Suppressor macrophage treated with lipopolysaccharide for 1 hour (primary cell): ENCODE measurements around the gene IQCH.

Experiments
- DNase-seq, 3 donors: peaks; one replicate each; pipeline ENCODE4 v3.0.0-alpha.2; 2020 to 2022

IQCH gene

DNA sequence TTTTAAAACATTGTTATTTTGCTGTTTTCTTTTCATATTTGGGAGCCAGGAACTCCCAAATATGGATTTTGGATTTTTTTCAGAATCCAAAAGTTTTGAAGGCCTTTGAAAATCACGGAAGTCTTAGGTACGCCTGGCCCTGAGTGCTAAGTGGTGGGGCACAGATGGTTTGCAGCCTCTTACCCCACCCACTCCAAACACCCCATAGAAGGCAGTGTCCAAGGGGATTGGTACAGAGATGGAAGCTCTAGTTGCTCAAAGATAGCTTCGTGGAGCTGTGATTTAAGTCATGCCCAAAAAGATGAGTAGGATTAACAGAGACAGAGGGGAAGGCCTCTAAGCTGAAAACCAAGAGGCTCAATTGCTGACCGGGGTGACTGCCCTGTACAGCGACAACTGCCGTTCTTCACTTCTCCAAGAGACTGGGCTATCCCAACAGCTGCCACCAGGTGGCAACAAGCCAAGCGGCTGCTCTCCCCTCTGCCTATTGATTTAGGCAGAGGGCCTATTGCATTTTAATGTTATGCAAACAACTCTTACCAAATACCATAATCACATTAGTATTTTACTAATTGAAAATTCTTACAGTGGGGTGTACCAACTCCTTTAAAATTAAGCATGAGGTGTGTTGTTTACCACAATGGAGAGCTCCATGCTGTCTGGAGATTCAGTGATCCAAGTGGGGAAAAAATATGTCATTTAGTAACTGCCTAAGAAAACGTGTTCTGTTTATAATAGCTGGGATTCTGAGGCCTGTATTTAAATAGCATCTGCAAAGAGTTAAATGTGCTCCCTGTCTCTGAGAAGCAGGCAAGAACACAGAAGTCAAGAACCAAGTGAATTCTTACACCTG lies 202.3 kb downstream of the IQCH start:
- peak; percentile 84 to 92 (median 92) for DNase-seq

DNA sequence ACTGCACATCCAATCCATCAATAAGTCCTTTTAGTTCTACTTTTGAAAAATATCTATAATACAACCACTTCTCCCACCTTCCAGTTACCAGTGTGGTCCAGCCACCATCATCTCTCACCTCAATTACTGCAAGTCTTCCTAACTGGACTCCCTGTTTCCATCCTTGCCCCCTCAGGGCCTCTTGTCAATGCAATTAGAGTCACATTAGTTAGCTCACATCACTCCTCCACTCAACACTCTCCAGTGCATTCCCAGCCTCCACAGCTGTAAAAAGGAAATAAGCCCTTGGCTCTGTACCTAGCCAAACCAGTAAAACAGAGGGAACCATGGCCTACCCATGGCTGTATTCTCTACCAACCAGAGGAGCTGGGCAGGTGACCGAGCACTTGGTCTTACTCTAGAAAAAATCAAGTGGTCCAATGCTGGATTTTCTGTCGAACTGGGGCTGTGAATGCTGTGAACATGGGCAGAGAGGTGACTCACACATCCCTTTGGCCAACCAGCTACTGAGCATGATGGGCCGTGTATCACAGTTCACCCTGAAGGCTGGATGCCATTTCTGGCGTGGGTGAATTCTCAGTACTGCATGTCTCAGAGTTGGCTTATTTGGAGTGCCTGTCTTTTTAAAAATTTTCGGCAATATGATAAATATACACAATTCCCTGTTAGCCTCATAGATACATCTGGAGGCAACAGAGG lies 203.9 kb downstream of the IQCH start:
- no peak for DNase-seq

DNA sequence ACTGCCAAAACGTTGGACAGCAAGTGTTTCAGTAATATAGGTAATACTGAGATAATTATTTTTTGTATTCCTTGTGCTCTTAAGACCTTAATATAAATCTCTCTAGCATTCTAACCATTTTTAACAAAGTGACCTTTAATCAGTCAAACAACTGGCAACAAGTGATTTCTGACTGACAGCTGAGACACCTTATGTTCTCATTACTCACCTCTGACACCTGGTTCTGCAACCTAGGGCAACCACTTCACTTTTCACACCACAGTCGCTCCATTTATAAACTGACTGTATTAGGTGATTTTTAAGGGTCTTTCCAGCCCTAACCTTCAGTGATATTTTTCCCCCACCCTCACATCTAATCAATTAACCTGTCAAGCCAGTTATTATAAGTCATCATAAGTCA lies 205.9 kb downstream of the IQCH start:
- no peak for DNase-seq

DNA sequence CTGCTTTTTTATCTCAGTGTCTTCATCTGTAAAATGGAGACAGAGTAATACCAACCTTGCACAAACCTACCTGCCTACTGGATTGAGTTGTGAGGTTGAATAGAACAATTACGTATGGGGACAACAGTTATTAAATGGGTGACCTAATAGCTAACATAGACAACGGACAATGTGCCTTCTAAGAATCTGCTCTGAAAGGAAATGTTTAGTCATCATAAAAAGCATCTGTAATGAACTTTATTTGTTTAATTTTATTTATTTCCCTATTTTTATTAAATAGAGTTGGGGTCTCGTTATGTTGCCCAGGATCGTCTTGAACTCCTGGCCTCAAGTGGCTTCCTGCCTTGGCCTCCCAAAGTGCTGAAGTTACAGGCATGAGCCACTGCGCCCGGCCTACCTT lies 207.1 kb downstream of the IQCH start:
- DNase-seq, result no peak

DNA sequence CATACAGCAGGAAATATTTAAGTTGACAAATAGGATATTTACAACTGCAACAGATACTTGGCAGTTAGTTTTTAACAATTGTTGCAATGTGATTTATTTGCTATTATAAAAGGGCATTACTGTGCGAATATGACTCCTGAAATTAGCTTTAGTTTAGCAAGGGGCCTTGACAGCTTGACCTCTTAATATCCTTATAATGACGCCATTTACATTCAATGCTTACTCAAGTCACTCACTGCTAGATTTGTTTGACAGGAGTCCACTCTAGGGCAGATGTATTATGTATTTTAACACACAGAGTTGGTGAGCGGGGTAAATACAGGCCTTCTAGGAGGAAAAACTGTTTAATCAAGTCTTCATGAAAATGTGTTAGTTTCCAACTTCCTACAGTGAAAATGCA lies 208.3 kb downstream of the IQCH start:
- DNase-seq, result no peak

DNA sequence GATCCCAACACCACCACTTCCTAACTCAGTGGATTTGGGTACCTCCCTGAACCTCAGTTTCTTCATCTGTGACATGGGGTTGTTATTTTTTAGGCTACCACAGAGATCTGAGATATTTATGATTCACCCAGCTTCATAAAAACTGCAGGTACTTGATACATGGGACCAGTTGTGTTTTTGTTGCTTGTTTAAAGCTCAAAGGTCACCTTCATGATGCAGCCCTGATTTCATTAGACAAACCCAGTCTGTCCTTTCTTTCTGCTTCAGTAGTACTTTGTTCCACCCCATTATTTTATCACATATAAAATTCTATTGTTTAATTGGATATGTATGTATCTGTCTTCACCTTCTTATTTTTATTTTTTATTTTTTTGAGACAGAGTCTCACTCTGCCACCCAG lies 208.9 kb downstream of the IQCH start:
- no peak for DNase-seq

DNA sequence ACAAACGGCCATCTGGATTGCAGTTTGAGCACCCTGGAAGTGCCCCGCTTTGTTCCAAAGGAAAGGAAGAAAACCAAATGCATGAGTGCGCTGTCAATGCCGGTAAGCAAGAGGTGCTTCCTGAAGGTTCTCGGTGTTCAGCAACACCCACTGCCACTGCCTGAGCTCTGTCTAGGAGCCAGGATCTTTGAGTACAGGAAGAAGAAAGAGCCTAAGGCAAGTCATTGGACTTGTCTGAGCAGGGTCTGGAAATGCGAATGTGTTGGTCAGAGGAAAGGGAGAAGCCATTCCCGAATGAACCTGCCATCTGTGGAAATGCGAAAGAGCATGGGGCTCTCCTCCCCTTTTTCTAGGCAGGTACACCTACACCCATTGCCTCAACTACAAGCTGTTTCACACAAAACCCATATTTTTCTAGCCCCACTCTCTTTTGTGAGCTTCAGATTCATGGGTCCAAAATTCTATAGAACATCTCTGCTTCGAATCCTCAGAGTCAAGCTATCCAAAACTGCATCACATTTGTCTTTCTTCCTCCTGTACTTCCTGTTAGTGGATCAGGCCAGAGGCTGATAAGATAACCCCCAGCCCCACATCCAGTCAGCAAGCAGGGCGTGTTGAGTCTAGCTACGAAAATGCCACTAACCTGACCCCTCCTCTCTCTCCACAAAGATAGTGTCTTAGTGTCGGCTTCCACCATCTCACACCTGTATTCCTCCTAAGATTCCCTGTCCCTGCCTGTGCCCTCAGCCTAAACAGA lies 210.8 kb downstream of the IQCH start:
- DNase-seq, result no peak

DNA sequence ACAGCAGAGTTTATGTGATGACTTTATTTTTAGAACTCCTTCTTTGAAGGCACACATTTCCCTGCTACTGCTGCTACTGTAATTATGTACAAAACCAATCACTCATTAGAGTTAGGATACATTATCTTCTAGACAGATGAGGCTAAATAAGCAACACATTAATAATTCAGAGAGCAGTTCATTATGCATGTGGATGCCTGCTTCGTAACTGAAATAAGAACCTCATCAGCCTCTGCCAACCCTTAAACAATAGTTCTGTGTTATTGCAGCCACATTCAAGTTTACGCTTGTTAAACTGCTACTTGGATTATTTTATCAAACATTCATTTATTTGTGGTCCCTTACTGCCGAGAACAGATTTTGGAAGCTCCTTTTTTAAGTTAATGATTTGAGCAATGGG lies 213.8 kb downstream of the IQCH start:
- no peak for DNase-seq

DNA sequence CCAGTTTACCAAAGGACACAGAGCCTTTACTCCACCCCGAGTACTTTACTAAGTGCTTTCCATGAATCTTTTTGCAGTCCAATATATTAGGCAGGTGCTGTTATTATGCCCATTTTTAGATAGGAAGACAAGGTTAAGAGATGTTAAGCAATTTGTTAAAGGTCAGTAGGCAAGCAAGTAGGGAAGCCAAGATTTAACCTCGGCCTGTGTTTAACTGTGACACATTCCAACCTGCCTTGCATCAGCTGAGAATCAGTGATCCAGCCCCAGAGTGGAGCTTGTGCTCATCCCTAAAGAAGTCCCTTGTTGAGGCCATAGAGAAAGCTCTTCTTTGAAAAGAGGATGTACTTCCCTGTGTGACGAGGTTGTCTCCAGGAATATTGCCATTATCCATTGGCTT lies 215.1 kb downstream of the IQCH start:
- DNase-seq, result no peak

DNA sequence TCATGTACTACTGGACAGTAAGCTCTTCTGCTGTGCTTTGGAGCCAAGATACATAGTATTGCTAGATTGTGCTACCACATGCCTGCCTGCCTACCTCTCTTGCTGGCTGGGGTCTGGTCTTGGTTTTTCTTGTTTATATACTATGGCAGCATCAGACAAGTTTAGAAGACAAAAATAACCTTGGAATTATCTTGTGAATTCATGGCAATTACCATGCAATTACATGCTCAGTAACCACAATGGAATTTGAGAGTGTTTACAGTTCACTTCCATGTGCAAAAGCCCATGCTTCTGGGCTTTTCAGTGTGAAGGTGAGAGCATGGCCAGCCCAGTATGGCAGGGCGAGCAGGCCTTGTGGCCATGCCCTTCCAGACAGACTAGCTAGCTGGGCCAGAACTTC lies 218.4 kb downstream of the IQCH start:
- DNase-seq, result no peak

DNA sequence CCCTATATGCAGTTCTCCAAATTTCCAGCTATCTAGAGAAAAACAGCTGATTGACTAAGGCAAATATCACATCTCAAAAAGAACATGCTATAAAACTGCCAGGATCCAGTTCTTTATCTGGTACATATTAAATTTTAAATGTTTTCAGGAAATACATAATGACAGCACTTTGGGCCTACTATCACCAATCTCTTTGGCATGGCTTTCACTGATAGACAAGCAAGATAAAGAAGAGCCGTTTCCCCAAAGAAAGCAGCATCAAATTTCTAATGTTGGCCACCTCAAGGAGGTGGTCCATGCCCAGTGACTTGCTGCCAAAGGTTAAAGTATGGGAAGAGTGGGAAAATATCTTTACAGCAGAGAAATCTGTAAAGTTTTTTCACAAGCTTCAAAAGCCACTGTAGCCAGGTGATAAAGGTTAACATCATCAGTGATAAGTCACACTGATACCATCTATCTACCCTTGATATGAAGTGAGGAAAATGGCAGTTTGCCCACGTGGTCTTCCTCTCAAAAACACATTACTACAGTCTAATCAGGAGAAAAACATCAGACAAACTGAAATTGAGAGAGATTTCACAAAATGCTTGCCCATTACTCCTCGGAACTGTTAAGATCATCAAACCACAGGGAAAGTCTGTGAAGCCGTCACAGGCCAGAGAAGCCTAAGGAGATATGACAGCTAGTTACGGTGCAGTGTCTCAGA lies 220.0 kb downstream of the IQCH start:
- no peak for DNase-seq

DNA sequence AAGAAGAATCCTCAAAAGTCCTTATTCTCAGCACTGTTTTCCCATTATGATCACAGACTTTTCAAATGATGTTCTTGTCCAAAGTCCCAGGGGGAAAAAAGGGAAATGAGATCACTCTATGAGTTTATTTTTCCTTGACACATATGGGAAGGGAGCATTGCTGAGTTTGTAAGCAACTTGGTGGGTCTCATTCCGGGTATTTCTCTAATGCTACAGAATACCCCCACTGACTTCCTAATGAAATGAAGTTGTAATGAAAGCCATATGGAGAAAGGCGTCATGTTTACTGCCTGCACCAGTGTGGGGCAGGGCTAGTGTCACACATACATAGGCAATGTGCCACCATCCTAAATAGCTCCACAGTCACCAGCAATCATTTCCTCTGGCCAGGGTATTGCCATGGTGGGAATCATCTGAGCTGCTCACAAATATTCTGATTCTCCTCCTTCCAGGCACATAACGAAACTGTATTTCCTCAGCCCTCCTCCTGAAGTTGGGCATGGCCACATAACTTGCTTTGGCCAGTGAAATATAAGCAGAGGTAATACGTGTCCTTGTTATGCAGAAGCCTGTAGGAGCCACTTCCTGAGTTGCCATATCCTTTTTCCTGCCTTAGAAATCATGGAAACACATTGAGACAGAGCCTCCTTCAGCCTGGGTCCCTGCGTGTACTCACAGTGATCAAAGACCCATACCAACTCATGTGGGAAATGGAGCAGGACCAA lies 225.4 kb downstream of the IQCH start:
- DNase-seq, result peak in 1 of 3 donors; percentile 3

DNA sequence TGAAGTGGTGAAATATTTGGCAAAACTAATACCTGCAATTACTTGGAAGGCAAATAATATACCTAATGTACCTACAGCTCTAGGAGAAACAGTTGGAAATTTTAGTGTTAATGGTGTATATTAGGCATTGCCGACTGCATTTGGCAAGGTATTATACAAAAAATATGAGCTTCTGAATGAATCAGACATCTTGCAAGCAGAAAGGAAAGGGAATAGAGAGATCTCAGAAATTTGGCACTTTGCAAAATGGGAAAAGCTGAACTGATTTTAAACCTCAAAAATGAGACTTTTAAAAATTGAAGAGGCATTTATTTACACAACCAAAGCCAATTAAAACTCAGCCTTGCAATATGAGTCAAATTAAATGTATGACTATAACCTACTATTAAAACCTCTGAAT lies 226.2 kb downstream of the IQCH start:
- no peak for DNase-seq

DNA sequence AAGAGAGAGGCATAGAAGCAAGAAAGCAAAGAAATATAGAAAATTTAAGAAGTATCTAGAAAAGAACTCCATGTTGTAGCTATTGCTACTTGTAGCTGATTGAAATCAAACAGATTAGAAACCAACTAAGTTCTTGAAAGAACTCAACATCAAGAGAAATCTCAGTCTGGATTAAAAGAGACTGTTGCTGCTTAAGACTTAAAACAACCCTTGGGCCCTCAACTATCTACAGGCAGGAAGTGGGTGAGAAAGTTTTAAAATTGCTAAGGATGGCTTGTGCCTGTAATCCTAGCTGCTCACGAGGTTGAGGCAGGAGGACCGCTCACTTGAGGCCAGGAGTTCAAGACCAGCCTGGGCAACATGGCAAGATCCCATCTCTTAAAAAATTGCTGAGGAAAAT lies 227.1 kb downstream of the IQCH start:
- no peak for DNase-seq

DNA sequence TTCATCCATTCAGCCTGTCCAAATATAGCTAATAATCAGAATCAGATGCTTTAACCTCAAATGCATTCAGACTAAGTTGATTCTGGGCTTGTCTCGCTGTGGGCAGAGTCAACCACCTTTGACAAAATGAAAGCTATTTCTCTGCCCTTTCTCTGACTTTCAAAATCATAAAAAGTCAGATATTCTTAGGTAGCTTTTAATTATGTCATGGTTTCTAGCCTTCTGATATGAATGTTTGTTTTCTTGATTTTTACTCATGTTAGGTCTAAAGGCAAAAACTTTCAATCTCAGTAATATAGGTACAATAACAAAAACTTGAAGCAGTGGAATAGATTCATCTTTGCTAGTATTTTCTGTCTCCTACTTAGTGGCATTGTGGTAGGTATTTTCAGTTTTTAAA lies 241.0 kb downstream of the IQCH start:
- no peak for DNase-seq

DNA sequence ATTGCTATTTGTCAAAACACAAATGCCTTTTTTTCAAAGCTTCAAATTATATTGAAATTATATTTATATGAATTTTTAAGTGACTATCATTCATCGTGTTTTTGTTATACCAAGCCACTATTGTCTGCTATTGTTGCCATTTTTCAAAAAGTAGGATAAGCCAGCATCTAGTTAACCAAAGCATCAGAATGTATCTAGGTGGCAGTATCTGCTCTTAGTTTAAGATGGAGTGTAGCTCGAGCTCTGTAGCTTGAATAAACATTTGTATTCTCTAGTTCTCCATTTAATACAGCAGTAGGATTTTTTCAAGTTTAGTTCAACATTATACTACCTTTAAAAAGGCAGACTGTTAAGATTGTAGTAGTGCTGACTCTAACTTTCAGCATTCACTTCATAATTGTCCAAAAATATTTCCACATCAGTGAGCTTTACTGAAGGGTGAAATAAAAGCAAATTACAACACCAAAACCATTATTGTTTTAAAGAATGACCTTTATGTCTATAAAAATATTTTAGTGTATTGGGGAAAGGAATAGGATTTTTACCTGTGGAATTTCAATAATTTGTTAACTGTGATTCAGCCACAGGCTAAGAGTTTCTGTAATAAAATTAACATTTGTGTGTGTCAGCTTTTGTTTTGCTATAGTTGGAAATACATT lies 246.7 kb downstream of the IQCH start:
- DNase-seq, result peak in 2 of 3 donors; percentile 28 to 36

DNA sequence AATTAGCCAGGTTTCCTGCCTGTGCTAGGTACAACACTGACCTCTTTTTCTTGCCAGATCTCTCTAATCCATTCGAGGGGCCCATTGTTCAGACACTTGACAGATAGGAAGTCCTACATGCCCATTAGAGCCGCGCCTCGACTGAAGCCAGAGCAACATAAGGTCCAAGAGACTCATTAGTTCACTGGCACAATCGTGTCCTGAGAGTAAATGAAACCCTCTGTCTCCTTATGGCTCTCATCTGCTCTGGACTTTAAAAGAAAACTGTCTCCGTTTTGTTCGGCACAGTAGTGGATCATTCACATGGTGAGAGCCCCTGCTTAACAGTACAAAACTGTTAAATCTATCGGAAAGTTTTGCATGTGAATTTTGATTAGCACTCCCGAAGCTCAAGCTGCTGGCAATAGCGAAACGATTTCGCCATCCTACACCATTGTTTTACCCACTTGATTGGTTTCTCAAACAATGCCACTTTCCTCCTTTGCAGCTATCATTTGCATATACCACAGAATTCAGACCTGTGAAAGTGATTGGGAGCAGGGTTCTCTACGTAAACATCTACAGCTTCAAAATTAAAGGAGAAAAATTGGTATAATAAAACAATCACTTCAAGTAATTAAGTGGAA lies 247.4 kb downstream of the IQCH start:
- DNase-seq, result no peak

DNA sequence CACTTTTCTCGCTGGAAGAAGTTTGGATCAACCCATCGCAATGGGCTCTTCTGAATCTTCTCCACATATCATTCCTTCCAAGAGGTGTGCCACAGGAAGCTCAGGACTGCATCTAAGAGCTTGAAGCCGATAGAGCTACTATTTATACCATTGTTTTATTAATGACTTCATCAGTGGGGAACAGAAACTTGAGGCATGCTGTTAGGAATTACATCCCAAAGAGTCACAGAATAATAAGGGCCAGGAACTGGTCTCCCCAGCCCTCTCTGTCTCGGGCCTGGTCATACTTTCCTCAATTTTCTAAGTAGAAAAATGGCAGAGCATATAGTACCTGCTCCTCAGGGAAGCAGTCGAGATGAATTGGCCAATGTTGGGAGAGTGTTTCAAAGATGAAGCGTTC lies 249.5 kb downstream of the IQCH start:
- DNase-seq, result no peak

DNA sequence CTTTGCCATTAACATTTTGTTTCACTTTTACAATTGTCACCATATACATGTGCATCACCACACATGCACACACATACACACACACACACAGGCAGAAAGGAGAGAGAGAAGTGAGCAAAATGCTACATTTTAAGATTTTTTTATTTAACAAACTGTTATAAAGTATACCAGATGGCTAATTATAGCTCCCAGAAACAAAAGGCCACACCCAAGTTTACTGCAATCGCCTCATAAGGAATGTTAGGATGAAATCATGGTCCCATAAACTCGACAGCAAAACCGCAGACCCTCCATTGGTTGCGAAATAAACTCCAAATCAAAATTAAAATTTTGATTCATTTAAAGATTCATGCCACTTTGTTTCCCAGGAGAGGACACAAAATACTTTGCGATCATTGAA lies 250.2 kb downstream of the IQCH start:
- DNase-seq, result peak in 1 of 3 donors; percentile 10

DNA sequence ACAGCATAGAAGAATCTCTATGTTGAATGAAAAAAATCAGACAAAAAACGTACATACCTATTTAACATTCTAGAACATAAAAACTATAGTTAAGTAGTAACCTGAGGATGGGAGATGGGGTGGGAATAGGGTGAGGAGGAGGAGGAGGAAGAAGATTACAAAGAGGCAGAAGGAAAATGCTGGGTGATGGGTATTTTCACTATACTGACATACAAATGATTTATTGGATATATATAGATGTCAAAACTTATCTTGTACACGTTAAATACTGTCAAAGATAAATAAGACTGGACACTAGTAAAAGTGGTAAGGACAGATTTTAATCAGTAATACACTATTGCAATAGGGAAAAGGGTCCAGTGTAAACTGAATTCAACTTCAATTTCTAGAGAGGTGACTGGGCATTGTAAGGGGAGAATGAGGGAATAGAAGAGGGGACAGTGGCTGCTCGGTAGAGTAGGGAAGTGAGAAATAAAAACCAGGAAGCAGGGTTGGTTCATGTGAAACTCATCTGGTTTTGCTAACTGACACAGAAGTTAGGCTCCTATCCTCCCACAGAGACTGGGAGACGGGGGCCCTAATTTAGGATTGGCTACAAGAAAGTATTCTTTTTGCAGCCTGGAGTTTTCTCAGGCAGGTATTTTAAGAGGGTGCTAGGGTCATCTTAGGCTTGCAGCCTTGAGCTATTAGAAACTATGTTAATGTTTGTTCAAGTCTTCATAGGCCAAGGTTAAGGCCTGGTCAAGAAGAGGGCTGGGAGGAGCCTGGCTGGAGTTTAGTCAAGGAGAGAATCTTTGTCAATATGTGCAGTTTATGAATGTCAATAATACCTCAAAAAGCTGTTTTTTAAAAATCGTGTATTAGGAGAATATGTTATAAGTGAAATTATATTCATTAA lies 251.3 kb downstream of the IQCH start:
- DNase-seq, result peak; percentile 38 to 55 (median 48)
